Measurements from ENCODE around the gene COL28A1.

Gene COL28A1
- total RNA-seq, result 0 to 0.49 (median 0.07) reads per million in 9 experiments

- peaks cover 11 to 30% of the 10 kb centered on the region in 2 donors for H3K27me3 Mint-ChIP-seq
- no peak for ATAC-seq (replicated peaks)
Observed at GRCh38 chr7:7535691-7536090, at the start of gene COL28A1. TSS of gene COL28A1 (minus strand) at chr7:7535873. CDS start at chr7:7532875, 2,998 bp downstream.

GRCh38 chr7:7584653-7585052 is 49.0 kb upstream of the COL28A1 start:
- no peaks in the 10 kb centered on the region for H3K27me3 Mint-ChIP-seq
- H3K36me3 Mint-ChIP-seq (ENCODE audit: insufficient read depth), result peaks cover 7% of the 10 kb centered on the region
- DNase-seq (no peak), ATAC-seq (replicated peaks) (no peak)
- no peaks in the 10 kb centered on the region for H3K9me3 Mint-ChIP-seq
- peaks cover 0 to 9% of the 10 kb centered on the region in 2 donors for H3K4me1 Mint-ChIP-seq (ENCODE audit: low read depth in 2 of 2)
- H3K27ac Mint-ChIP-seq, result no peak overlapping the region
- H3K4me3 Mint-ChIP-seq, result no peak overlapping the region

More at GRCh38 chr7:7535691-7536090, at the start of gene COL28A1:
- no peak for DNase-seq
- H3K36me3 Mint-ChIP-seq (ENCODE audit: insufficient read depth), result no peaks in the 10 kb centered on the region
- no peak within 1 kb of the TSS for H3K4me3 Mint-ChIP-seq
- no peaks in the 10 kb centered on the region for H3K4me1 Mint-ChIP-seq (ENCODE audit: low read depth in 2 of 2)
- H3K27ac Mint-ChIP-seq, result no peak within 1 kb of the TSS
- H3K9me3 Mint-ChIP-seq, result no peaks in the 10 kb centered on the region

- DNase-seq, result no peak
- Mint-ChIP-seq H3K4me1 (ENCODE audit: low read depth in 2 of 2) (peaks cover 0 to 6% of the 10 kb centered on the region in 2 donors), H3K9me3 (no peaks in the 10 kb centered on the region), H3K27me3 (no peaks in the 10 kb centered on the region), H3K36me3 (ENCODE audit: insufficient read depth) (peaks cover 7% of the 10 kb centered on the region), H3K4me3 (no peak overlapping the region), H3K27ac (no peak overlapping the region)
- ATAC-seq (replicated peaks), result no peak
Observed at GRCh38 chr7:7583731-7584130, 48.1 kb upstream of the COL28A1 start.

GRCh38 chr7:7582596-7582995 is 46.9 kb upstream of the COL28A1 start:
- no peaks in the 10 kb centered on the region for H3K9me3 Mint-ChIP-seq
- no peak for ATAC-seq (replicated peaks)
- no peak overlapping the region for H3K27ac Mint-ChIP-seq
- H3K27me3 Mint-ChIP-seq, result no peaks in the 10 kb centered on the region
- peaks cover 7% of the 10 kb centered on the region for H3K36me3 Mint-ChIP-seq (ENCODE audit: insufficient read depth)
- no peak for DNase-seq
- no peak overlapping the region for H3K4me3 Mint-ChIP-seq
- H3K4me1 Mint-ChIP-seq (ENCODE audit: low read depth in 2 of 2), result no peaks in the 10 kb centered on the region

GRCh38 chr7:7581531-7582179 is 46.0 kb upstream of the COL28A1 start:
- ATAC-seq (replicated peaks) (no peak), DNase-seq (no peak)
- no peaks in the 10 kb centered on the region for H3K9me3 Mint-ChIP-seq
- no peaks in the 10 kb centered on the region for H3K4me1 Mint-ChIP-seq (ENCODE audit: low read depth in 2 of 2)
- H3K27me3 Mint-ChIP-seq, result no peaks in the 10 kb centered on the region
- no peak overlapping the region for H3K27ac Mint-ChIP-seq
- H3K4me3 Mint-ChIP-seq, result no peak overlapping the region
- H3K36me3 Mint-ChIP-seq (ENCODE audit: insufficient read depth), result peaks cover 7% of the 10 kb centered on the region

- Mint-ChIP-seq H3K4me3 (no peak overlapping the region), H3K36me3 (ENCODE audit: insufficient read depth) (peaks cover 3% of the 10 kb centered on the region), H3K9me3 (no peaks in the 10 kb centered on the region), H3K27me3 (no peaks in the 10 kb centered on the region), H3K4me1 (ENCODE audit: low read depth in 2 of 2) (peaks cover 0 to 5% of the 10 kb centered on the region in 2 donors), H3K27ac (no peak overlapping the region)
- no peak for DNase-seq
- ATAC-seq (replicated peaks), result no peak
Observed at GRCh38 chr7:7579638-7580037, 44.0 kb upstream of the COL28A1 start.

GRCh38 chr7:7577888-7578287 is 42.2 kb upstream of the COL28A1 start:
- H3K4me1 Mint-ChIP-seq (ENCODE audit: low read depth in 2 of 2), result peaks cover 0 to 5% of the 10 kb centered on the region in 2 donors
- DNase-seq, result no peak
- H3K27me3 Mint-ChIP-seq, result no peaks in the 10 kb centered on the region
- no peak overlapping the region for H3K4me3 Mint-ChIP-seq
- H3K36me3 Mint-ChIP-seq (ENCODE audit: insufficient read depth), result peaks cover 1% of the 10 kb centered on the region
- no peaks in the 10 kb centered on the region for H3K9me3 Mint-ChIP-seq
- H3K27ac Mint-ChIP-seq, result no peak overlapping the region
- ATAC-seq (replicated peaks), result peak; percentile 36

GRCh38 chr7:7576344-7576743 is 40.7 kb upstream of the COL28A1 start:
- Mint-ChIP-seq H3K9me3 (no peaks in the 10 kb centered on the region), H3K27me3 (no peaks in the 10 kb centered on the region), H3K4me1 (ENCODE audit: low read depth in 2 of 2) (peaks cover 0 to 5% of the 10 kb centered on the region in 2 donors), H3K27ac (no peak overlapping the region), H3K36me3 (ENCODE audit: insufficient read depth) (no peaks in the 10 kb centered on the region), H3K4me3 (no peak overlapping the region)
- ATAC-seq (replicated peaks), result no peak
- no peak for DNase-seq

- Mint-ChIP-seq H3K4me1 (ENCODE audit: low read depth in 2 of 2) (peaks cover 21 to 28% of the 10 kb centered on the region in 2 donors), H3K27ac (no peak overlapping the region), H3K9me3 (no peaks in the 10 kb centered on the region), H3K27me3 (no peaks in the 10 kb centered on the region), H3K36me3 (ENCODE audit: insufficient read depth) (no peaks in the 10 kb centered on the region), H3K4me3 (no peak overlapping the region)
- ATAC-seq (replicated peaks), result no peak
- no peak for DNase-seq
Observed at GRCh38 chr7:7573701-7574100, 38.0 kb upstream of the COL28A1 start.

GRCh38 chr7:7570584-7570983 is 34.9 kb upstream of the COL28A1 start:
- no peaks in the 10 kb centered on the region for H3K27me3 Mint-ChIP-seq
- peak overlapping the region in 1 of 2 donors; percentile 86 for H3K27ac Mint-ChIP-seq
- ATAC-seq (replicated peaks), result no peak
- no peak overlapping the region for H3K4me3 Mint-ChIP-seq
- H3K36me3 Mint-ChIP-seq (ENCODE audit: insufficient read depth), result no peaks in the 10 kb centered on the region
- H3K9me3 Mint-ChIP-seq, result no peaks in the 10 kb centered on the region
- DNase-seq, result no peak
- peaks cover 30 to 36% of the 10 kb centered on the region in 2 donors for H3K4me1 Mint-ChIP-seq (ENCODE audit: low read depth in 2 of 2)

GRCh38 chr7:7569615-7570014 is 33.9 kb upstream of the COL28A1 start:
- ATAC-seq (replicated peaks) (no peak), DNase-seq (no peak)
- Mint-ChIP-seq H3K27ac (peak overlapping the region; percentile 51 to 86), H3K4me3 (peak overlapping the region in 1 of 2 donors; percentile 80), H3K4me1 (ENCODE audit: low read depth in 2 of 2) (peaks cover 30 to 33% of the 10 kb centered on the region in 2 donors), H3K9me3 (no peaks in the 10 kb centered on the region), H3K36me3 (ENCODE audit: insufficient read depth) (no peaks in the 10 kb centered on the region), H3K27me3 (no peaks in the 10 kb centered on the region)

GRCh38 chr7:7569081-7569527 is 33.4 kb upstream of the COL28A1 start:
- DNase-seq (peak in 1 of 3 experiments; percentile 14), ATAC-seq (replicated peaks) (peak; percentile 21)
- no peaks in the 10 kb centered on the region for H3K27me3 Mint-ChIP-seq
- no peaks in the 10 kb centered on the region for H3K9me3 Mint-ChIP-seq
- no peaks in the 10 kb centered on the region for H3K36me3 Mint-ChIP-seq (ENCODE audit: insufficient read depth)
- H3K27ac Mint-ChIP-seq, result peak overlapping the region; percentile 51 to 86
- H3K4me1 Mint-ChIP-seq (ENCODE audit: low read depth in 2 of 2), result peaks cover 30 to 33% of the 10 kb centered on the region in 2 donors
- H3K4me3 Mint-ChIP-seq, result peak overlapping the region in 1 of 2 donors; percentile 80

- Mint-ChIP-seq H3K4me3 (peak overlapping the region in 1 of 2 donors; percentile 80), H3K4me1 (ENCODE audit: low read depth in 2 of 2) (peaks cover 30 to 33% of the 10 kb centered on the region in 2 donors), H3K27ac (peak overlapping the region; percentile 51 to 86), H3K36me3 (ENCODE audit: insufficient read depth) (no peaks in the 10 kb centered on the region), H3K27me3 (no peaks in the 10 kb centered on the region), H3K9me3 (no peaks in the 10 kb centered on the region)
- ATAC-seq (replicated peaks) (no peak), DNase-seq (no peak)
Observed at GRCh38 chr7:7568553-7568952, 32.9 kb upstream of the COL28A1 start.

- Mint-ChIP-seq H3K27ac (peak overlapping the region; percentile 55 to 86), H3K27me3 (no peaks in the 10 kb centered on the region), H3K4me3 (peak overlapping the region in 1 of 2 donors; percentile 80), H3K9me3 (no peaks in the 10 kb centered on the region), H3K4me1 (ENCODE audit: low read depth in 2 of 2) (peaks cover 30 to 33% of the 10 kb centered on the region in 2 donors), H3K36me3 (ENCODE audit: insufficient read depth) (no peaks in the 10 kb centered on the region)
- ATAC-seq (replicated peaks), result no peak
- no peak for DNase-seq
Observed at GRCh38 chr7:7567898-7568531, 32.3 kb upstream of the COL28A1 start.
